Subcutaneous adipose tissue (tissue), 4 donors: Measurements from ENCODE around the gene CENPT. TPM values are rescaled to one million over a fixed set of nuclear protein-coding genes. Genes with fewer than 3 reads are reported as not detected.

Experiments
- total RNA-seq, 4 donors: library from RNA; depleted of rRNA; stranded (reverse); fragments of >200 nt; gene quantifications; one replicate each; pipeline ENCODE4 v1.1.0, GENCODE V29; 2016
- TF ChIP-seq, protein P1 (sequence below): fragments of 450-650 bp; IDR thresholded peaks from one replicate; pipeline ENCODE4 v1.5.1; 2016; ENCODE audit warnings: low read depth, mild to moderate bottlenecking, control low read depth, antibody characterized with exemption, moderate library complexity

CENPT gene
- total RNA-seq, 4 donors from 2014 or later: 22.8 to 48.0 (median 30.8) TPM

DNA sequence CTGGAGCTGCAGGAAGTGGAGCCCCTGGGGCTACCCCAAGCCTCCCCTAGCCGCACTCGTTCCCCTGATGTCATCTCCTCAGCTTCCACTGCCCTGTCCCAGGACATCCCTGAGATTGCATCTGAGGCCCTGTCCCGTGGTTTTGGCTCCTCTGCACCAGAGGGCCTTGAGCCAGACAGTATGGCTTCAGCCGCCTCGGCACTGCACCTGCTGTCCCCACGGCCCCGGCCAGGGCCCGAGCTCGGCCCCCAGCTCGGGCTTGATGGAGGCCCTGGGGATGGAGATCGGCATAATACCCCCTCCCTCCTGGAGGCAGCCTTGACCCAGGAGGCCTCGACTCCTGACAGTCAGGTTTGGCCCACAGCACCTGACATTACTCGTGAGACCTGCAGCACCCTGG lies 33.1 kb upstream of the CENPT start:
- TF ChIP-seq, protein P1, sequence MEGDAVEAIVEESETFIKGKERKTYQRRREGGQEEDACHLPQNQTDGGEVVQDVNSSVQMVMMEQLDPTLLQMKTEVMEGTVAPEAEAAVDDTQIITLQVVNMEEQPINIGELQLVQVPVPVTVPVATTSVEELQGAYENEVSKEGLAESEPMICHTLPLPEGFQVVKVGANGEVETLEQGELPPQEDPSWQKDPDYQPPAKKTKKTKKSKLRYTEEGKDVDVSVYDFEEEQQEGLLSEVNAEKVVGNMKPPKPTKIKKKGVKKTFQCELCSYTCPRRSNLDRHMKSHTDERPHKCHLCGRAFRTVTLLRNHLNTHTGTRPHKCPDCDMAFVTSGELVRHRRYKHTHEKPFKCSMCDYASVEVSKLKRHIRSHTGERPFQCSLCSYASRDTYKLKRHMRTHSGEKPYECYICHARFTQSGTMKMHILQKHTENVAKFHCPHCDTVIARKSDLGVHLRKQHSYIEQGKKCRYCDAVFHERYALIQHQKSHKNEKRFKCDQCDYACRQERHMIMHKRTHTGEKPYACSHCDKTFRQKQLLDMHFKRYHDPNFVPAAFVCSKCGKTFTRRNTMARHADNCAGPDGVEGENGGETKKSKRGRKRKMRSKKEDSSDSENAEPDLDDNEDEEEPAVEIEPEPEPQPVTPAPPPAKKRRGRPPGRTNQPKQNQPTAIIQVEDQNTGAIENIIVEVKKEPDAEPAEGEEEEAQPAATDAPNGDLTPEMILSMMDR: no peak

DNA sequence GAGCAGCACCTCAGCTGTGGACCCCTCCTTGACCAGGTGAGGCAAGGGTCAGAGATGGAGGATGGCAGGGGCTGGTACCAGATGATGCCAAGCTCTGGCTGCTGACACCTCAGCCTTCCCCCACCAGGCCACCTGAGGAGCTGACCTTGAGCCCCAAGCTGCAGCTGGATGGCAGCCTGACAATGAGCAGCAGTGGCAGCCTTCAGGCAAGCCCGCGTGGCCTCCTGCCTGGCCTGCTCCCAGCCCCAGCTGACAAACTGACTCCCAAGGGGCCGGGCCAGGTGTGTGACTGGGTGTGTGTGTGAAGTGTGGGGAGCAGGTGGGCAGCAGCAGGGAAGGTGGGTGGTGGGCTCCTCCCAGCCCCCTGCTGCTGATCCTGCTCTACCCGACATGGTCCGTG lies 32.4 kb upstream of the CENPT start:
- TF ChIP-seq, protein P1: no peak

DNA sequence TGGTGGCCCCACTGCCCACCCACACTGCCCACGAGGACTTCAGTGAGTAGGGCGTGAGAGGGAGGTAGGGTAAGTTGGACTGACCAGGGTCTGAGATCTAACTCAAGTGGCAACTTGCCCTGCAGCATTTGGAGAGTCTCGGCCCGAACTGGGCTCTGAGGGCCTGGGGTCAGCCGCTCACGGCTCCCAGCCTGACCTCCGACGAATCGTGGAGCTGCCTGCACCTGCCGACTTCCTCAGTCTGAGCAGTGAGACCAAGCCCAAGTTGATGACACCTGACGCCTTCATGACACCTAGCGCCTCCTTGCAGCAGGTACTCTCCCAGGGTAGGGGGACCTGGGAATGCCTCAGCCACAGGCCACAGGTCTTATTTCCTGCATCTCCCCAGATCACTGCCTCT lies 32.0 kb upstream of the CENPT start:
- TF ChIP-seq, protein P1: no peak

DNA sequence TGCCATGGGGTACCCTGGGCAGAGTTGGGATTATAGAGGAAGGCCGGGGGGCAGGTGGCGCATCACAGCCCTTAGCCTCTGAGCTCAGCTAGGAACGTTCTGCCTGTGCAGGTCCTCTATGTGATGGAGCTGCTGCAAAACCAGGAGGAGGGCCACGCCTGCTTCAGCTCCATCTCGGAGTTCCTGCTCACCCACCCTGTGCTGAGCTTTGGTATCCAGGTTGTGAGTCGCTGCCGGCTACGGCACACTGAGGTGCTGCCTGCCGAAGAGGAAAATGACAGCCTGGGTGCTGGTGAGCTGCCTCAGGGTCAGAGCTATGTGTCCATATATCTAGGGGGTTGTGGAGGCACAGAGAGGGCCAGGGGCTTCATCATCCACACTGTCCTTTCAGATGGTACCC lies 31.4 kb upstream of the CENPT start:
- TF ChIP-seq, protein P1: no peak

DNA sequence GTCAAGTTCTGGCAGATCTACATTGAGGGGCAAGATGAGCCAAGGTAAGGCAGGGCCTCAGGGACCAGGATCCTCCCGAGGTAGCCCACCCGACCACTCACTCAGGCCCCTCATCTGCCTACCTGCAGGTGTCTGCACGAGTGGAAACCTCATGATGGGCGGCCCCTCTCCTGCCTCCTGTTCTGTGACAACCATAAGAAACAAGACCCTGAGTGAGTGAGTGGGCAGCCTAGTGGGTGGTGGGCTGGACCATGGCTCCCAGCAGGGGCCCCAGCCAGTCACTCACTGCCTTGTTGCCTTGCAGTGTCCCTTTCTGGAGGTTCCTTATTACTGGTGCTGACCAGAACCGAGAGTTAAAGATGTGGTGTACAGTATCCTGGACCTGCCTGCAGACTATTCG lies 30.7 kb upstream of the CENPT start:
- TF ChIP-seq, protein P1: no peak

DNA sequence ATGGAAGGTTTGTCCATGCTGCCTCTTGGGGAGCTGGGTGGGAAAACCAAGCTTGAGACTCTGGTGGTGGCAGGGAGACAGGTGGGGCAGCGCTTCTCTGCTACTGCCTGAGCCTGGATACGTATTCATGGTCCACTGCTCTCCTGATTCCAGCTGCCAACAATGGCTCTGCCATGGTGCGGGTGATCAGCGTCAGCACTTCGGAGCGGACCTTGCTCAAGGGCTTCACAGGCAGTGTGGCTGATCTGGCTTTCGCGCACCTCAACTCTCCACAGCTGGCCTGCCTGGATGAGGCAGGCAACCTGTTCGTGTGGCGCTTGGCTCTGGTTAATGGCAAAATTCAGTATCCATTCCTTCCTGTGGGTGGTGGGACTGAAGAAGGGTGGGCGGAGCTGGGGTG lies 29.6 kb upstream of the CENPT start:
- TF ChIP-seq, protein P1: no peak

DNA sequence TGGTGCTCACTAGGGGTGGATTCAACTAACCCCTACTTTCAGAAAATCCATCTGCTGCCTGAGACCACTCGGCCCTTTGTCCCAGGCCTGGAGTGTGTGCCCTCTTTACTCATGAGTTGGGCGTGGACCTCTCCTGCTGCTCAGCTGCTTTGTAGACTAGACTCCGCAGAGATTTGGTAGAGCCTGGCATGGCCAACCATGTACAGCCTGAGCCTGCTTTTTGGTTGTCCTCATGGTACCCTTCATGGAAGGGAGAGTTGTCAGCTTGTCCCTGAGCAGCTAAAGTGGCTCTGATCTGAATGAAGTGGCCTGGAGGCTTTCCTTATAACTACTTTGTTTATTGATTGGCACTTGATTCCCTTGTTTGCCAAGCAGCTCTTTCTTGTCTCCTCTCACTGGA lies 26.9 kb upstream of the CENPT start:
- TF ChIP-seq, protein P1: no peak
